ENCODE data around the gene IL17RB. TPM values are rescaled to one million over a fixed set of nuclear protein-coding genes. Genes with fewer than 3 reads are reported as not detected.
A peak's percentile ranks its signal among the peaks of the same experiment; 100 is the strongest.

IL17RB gene
- total RNA-seq, 5 donors from 2014 or later (not counting 1 experiment from before 2014, with no cell fraction given), result 0.56 to 4.1 (median 1.8) TPM; not detected in 1

DNA sequence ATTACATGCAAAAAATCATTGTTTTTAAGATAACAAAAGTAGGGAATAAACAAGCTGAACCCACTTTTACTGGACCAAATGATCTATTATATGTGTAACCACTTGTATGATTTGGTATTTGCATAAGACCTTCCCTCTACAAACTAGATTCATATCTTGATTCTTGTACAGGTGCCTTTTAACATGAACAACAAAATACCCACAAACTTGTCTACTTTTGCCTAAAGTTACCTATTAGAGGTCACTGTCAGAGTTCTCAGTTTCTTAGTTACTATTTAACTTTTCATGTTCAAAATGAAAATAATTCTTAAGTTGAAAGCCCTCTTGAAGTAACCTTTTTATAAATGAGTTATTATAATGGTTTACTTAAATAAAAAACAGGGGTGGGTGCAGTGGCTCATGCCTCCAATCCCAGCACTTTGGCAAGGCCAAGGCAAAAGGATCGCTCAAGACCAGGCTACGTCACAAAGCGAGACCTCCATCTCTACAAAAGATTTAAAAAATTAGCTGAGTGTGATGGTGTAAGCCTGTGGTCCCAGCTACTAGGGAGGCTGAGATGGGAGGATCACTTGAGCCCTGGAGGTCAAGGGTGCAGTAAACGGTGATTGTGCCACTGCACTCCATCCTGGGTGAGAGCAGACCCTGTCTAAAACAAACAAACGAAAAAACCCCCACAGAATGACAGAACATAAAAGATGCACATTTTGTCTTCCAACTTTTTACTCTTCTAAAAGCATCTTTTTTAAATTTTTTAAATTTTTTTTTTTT is 19.5 kb downstream of the IL17RB start:
- H3K4me3 Mint-ChIP-seq, result no peak overlapping the region
- peaks cover 64% of the 10 kb centered on the region for H3K36me3 Mint-ChIP-seq
- no peak for DNase-seq
- no peak for ATAC-seq (replicated peaks in 1 of 4)
- ChIA-PET CTCF (no interaction called here), POLR2A (no interaction called here)
- H3K4me1 Mint-ChIP-seq, result no peaks in the 10 kb centered on the region
- Histone ChIP-seq H3K36me3 (ENCODE audit: control insufficient read depth in 2 of 2, extremely low read depth in 1 of 2, insufficient read depth in 1 of 2, low read length in 1 of 2) (peaks cover 20 to 57% of the 10 kb centered on the region in 2 donors), H3K27me3 (replicated peaks in 1 of 2; ENCODE audit: control insufficient read depth in 2 of 2, extremely low read depth in 1 of 2, insufficient read depth in 2 of 2, low read length in 1 of 2) (no peaks in the 10 kb centered on the region), H3K4me1 (ENCODE audit: control insufficient read depth in 1 of 2, extremely low read depth in 1 of 2, insufficient read depth in 2 of 2, low read length in 2 of 2) (no peaks in the 10 kb centered on the region), H3K27ac (ENCODE audit: low read length) (no peak overlapping the region), H3K9me3 (no peaks in the 10 kb centered on the region), H3K4me3 (ENCODE audit: control insufficient read depth in 1 of 2, extremely low read depth in 1 of 2, low read length in 1 of 2) (no peak overlapping the region)
- H3K9me3 Mint-ChIP-seq, result no peaks in the 10 kb centered on the region
- 90% methylated on average over 2 of the region's 5 CpGs for WGBS (ENCODE audit: insufficient coverage)
- no peak overlapping the region for H3K27ac Mint-ChIP-seq
- no peaks in the 10 kb centered on the region for H3K27me3 Mint-ChIP-seq

DNA sequence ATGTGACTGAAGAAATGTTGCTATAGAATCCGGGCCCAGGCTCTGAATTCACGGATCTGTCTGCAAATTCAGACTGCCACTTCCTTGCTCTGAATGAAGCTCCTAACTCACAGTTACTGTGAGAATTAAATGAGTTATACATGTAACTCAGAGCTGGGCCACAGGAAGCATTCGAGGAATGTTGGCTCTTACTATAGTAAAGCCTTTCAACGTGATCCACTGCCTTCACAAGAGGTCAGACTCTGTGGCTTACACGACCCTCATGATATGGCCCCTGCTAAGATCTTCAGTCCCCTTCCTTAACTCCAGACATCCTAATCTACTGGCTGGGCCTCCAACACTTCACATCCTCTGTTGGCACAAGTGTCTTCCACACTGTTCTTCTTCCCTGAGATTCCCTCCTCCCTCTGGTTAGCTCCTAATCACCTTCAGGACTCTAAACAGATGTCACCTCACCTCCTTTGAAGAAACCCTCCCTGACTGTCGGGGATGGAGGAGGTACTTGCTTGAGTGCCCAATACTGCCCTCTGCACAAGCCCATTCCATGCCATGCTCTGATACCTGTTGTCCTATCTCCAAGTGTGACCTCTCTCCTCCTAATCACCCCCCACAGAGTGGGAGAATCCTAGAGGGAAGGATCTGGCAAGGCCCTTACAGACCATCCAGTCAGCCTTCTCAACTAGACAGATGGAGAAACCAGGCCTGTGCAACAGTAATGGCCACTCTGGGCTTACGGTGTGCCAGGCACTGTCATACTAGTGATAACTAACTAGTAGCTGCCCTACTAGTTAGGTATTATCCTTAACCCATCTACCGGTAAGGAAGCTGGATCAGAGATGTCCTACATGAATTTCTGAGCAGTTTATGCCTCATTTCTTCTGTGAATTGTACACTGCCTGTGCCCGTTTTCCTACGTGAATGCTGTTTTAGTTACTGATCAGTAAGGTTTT is 34.3 kb downstream of the IL17RB start:
- Mint-ChIP-seq H3K27me3 (no peaks in the 10 kb centered on the region), H3K36me3 (peaks cover 38% of the 10 kb centered on the region), H3K27ac (peak overlapping the region; percentile 76 to 100), H3K4me1 (peaks cover 29 to 37% (median 32%) of the 10 kb centered on the region in 3 donors), H3K4me3 (peak overlapping the region; percentile 95 to 100 (median 99)), H3K9me3 (no peaks in the 10 kb centered on the region)
- ChIA-PET POLR2A (interaction anchor here (0.5 to 1.0 kb wide), 4 partner anchors 9 to 21 kb away, joined by 3 to 7 read pairs (median 4); partner anchors contain the start of gene SELENOK (in 1 of the 2)), CTCF (interaction anchor here (0.6 to 2.5 kb wide), 4 partner anchors 9 to 56 kb away, joined by 3 to 14 read pairs (median 6); partner anchors contain the start of gene SELENOK (in 1 of the 2))
- H3K27me3 ChIP-seq (replicated peaks in 1 of 2; ENCODE audit: control insufficient read depth in 2 of 2, extremely low read depth in 1 of 2, insufficient read depth in 2 of 2, low read length in 1 of 2), result no peaks in the 10 kb centered on the region
- 78% methylated on average over 6 of the region's 10 CpGs for WGBS (ENCODE audit: insufficient coverage)
- no peaks in the 10 kb centered on the region for H3K9me3 ChIP-seq
- H3K4me1 ChIP-seq (ENCODE audit: control insufficient read depth in 1 of 2, extremely low read depth in 1 of 2, insufficient read depth in 2 of 2, low read length in 2 of 2), result peaks cover 10 to 17% of the 10 kb centered on the region in 2 experiments
- DNase-seq, result no peak
- no peak overlapping the region for H3K27ac ChIP-seq (ENCODE audit: low read length)
- H3K36me3 ChIP-seq (ENCODE audit: control insufficient read depth in 2 of 2, extremely low read depth in 1 of 2, insufficient read depth in 1 of 2, low read length in 1 of 2), result peaks cover 0 to 58% of the 10 kb centered on the region in 2 donors
- H3K4me3 ChIP-seq (ENCODE audit: control insufficient read depth in 1 of 2, extremely low read depth in 1 of 2, low read length in 1 of 2), result peak overlapping the region; percentile 79 to 90
- no peak for ATAC-seq (replicated peaks in 1 of 4)

DNA sequence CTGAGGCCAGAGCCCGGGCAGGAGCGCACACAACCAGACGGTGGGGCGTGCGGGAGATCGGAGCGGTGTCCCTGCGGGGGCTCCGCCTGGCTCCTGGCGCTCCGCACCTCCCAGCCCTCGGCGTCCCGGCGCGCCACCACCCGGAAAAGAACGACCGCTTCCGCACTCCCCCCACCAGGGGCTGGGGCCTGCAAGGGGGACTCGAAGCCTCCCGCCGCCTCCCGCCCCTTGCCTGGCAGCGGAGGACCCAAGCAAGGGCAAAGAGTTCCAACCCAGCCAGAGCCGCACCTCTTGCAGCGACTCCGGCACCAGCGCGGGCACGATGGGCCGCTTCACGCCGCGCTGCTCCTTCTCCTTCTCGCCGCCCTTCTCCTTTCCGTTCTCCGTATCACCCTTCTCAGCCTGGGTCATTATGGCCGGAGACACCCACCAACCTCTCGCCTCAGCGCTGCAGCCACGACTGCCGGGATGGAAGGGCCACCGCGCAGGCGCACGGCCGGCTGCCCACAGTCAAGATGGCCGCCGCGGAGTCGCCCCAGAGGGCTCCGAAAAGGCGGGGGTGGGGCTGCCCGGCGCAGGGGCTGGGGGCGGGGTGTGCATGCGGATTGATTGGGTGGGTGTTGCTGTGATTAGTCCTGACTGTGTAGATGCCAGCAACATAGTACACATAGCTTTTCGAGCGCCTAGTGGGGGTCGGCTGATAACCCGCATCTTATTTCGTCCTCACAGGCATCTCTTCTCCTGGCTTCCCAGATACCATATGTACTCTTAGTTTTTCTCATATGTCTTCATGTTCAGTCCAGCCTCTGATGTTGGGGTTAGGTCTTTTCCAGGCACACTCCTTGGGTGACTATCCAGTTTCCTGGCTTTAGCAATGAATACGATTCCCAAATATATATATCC is 35.6 kb downstream of the IL17RB start, which contains the start of gene ACTR8:
TSS of gene ACTR8 (minus strand) at position 462 of the 903 bp plus-strand sequence. CDS start at position 411, 51 bp downstream.
- peak within 1 kb of the TSS; percentile 79 to 90 for H3K4me3 ChIP-seq (ENCODE audit: control insufficient read depth in 1 of 2, extremely low read depth in 1 of 2, low read length in 1 of 2)
- Mint-ChIP-seq H3K36me3 (peaks cover 35% of the 10 kb centered on the region), H3K4me3 (peak within 1 kb of the TSS; percentile 95 to 100 (median 99)), H3K4me1 (peaks cover 33 to 40% (median 35%) of the 10 kb centered on the region in 3 donors), H3K27ac (peak within 1 kb of the TSS; percentile 98 to 100), H3K27me3 (no peaks in the 10 kb centered on the region), H3K9me3 (no peaks in the 10 kb centered on the region)
- ATAC-seq (replicated peaks in 1 of 4) (peak; percentile 88 to 94 (median 92)), DNase-seq (peak; percentile 58 to 89 (median 78))
- H3K4me1 ChIP-seq (ENCODE audit: control insufficient read depth in 1 of 2, extremely low read depth in 1 of 2, insufficient read depth in 2 of 2, low read length in 2 of 2), result peaks cover 15 to 18% of the 10 kb centered on the region in 2 experiments
- CTCF ChIA-PET, result interaction anchor here in 1 of 2 donors (2.5 kb wide), 1 partner anchor 9 kb away, joined by 14 read pairs; the partner anchor contains the start of gene SELENOK
- peaks cover 0 to 50% of the 10 kb centered on the region in 2 donors for H3K36me3 ChIP-seq (ENCODE audit: control insufficient read depth in 2 of 2, extremely low read depth in 1 of 2, insufficient read depth in 1 of 2, low read length in 1 of 2)
- H3K9me3 ChIP-seq, result no peaks in the 10 kb centered on the region
- H3K27ac ChIP-seq (ENCODE audit: low read length), result peak within 1 kb of the TSS; percentile 78
- POLR2A ChIA-PET, result interaction anchor here in 1 of 2 donors (0.6 to 1.0 kb wide), 3 partner anchors 9 to 19 kb away, joined by 3 to 7 read pairs (median 3); partner anchors contain the start of gene SELENOK
- H3K27me3 ChIP-seq (replicated peaks in 1 of 2; ENCODE audit: control insufficient read depth in 2 of 2, extremely low read depth in 1 of 2, insufficient read depth in 2 of 2, low read length in 1 of 2), result no peaks in the 10 kb centered on the region
- WGBS (ENCODE audit: insufficient coverage), result 2% methylated on average over 41 of the region's 65 CpGs

DNA sequence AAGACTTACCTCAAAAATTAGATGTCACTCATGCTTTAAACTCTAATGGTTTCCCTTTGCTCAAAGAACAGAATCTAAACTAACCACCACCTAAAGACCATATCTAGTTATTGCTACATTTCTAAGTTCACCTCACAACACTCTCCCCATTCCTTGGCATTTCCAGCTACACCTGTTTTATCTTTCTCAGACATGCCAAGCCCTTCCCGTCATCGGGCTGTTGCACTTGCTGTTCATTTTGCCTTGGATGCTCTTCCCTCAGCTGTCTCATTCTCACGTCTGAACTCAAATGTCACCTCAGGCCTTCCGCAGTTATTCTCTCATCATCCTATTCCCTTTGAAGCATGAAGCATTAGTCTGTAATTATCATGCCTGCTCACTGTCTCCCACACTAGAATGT is 36.6 kb downstream of the IL17RB start:
- no peaks in the 10 kb centered on the region for H3K9me3 Mint-ChIP-seq
- DNase-seq (no peak), ATAC-seq (replicated peaks in 1 of 4) (no peak)
- no peaks in the 10 kb centered on the region for H3K27me3 Mint-ChIP-seq
- ChIA-PET POLR2A (interaction anchor here in 1 of 2 donors (0.5 kb wide), 1 partner anchor 15 kb away, joined by 3 read pairs; no protein-coding TSS in a partner anchor), CTCF (no interaction called here)
- H3K27ac Mint-ChIP-seq, result peak overlapping the region in 1 of 2 donors; percentile 66
- Histone ChIP-seq H3K4me1 (ENCODE audit: control insufficient read depth in 1 of 2, extremely low read depth in 1 of 2, insufficient read depth in 2 of 2, low read length in 2 of 2) (peaks cover 21 to 25% of the 10 kb centered on the region in 2 experiments), H3K27me3 (replicated peaks in 1 of 2; ENCODE audit: control insufficient read depth in 2 of 2, extremely low read depth in 1 of 2, insufficient read depth in 2 of 2, low read length in 1 of 2) (no peaks in the 10 kb centered on the region), H3K27ac (ENCODE audit: low read length) (no peak overlapping the region), H3K9me3 (no peaks in the 10 kb centered on the region), H3K4me3 (ENCODE audit: control insufficient read depth in 1 of 2, extremely low read depth in 1 of 2, low read length in 1 of 2) (no peak overlapping the region), H3K36me3 (ENCODE audit: control insufficient read depth in 2 of 2, extremely low read depth in 1 of 2, insufficient read depth in 1 of 2, low read length in 1 of 2) (peaks cover 0 to 41% of the 10 kb centered on the region in 2 donors)
- H3K4me3 Mint-ChIP-seq, result peak overlapping the region; percentile 95 to 100 (median 99)
- WGBS (ENCODE audit: insufficient coverage), result 93% methylated on average over 3 of the region's 4 CpGs
- H3K4me1 Mint-ChIP-seq, result peaks cover 42 to 50% (median 46%) of the 10 kb centered on the region in 3 donors
- H3K36me3 Mint-ChIP-seq, result peaks cover 32% of the 10 kb centered on the region

GRCh38 chr3:53884623-53885022 is 38.3 kb downstream of the IL17RB start:
- DNase-seq, result no peak
- Mint-ChIP-seq H3K4me1 (peaks cover 50 to 64% (median 58%) of the 10 kb centered on the region in 3 donors), H3K36me3 (peaks cover 31% of the 10 kb centered on the region), H3K27ac (no peak overlapping the region), H3K4me3 (no peak overlapping the region), H3K27me3 (no peaks in the 10 kb centered on the region), H3K9me3 (no peaks in the 10 kb centered on the region)
- Histone ChIP-seq H3K27ac (ENCODE audit: low read length) (no peak overlapping the region), H3K4me3 (ENCODE audit: control insufficient read depth in 1 of 2, extremely low read depth in 1 of 2, low read length in 1 of 2) (no peak overlapping the region), H3K4me1 (ENCODE audit: control insufficient read depth in 1 of 2, extremely low read depth in 1 of 2, insufficient read depth in 2 of 2, low read length in 2 of 2) (peaks cover 21 to 30% of the 10 kb centered on the region in 2 experiments), H3K9me3 (no peaks in the 10 kb centered on the region), H3K36me3 (ENCODE audit: control insufficient read depth in 2 of 2, extremely low read depth in 1 of 2, insufficient read depth in 1 of 2, low read length in 1 of 2) (peaks cover 0 to 27% of the 10 kb centered on the region in 2 donors), H3K27me3 (replicated peaks in 1 of 2; ENCODE audit: control insufficient read depth in 2 of 2, extremely low read depth in 1 of 2, insufficient read depth in 2 of 2, low read length in 1 of 2) (no peaks in the 10 kb centered on the region)
- POLR2A ChIA-PET, result no interaction called here
- WGBS (ENCODE audit: insufficient coverage), result 95% methylated on average over 7 of the region's 11 CpGs
- ATAC-seq (replicated peaks in 1 of 4), result no peak
- CTCF ChIA-PET, result no interaction called here

All from T-cell (primary cell).